Measurements from ENCODE around the gene ICOSLG.
"Not testable (repeated sequence)": the region's sequence is repeated elsewhere in the genome, so short reads cannot be mapped to it uniquely, and the experiment has no call there.

DNA sequence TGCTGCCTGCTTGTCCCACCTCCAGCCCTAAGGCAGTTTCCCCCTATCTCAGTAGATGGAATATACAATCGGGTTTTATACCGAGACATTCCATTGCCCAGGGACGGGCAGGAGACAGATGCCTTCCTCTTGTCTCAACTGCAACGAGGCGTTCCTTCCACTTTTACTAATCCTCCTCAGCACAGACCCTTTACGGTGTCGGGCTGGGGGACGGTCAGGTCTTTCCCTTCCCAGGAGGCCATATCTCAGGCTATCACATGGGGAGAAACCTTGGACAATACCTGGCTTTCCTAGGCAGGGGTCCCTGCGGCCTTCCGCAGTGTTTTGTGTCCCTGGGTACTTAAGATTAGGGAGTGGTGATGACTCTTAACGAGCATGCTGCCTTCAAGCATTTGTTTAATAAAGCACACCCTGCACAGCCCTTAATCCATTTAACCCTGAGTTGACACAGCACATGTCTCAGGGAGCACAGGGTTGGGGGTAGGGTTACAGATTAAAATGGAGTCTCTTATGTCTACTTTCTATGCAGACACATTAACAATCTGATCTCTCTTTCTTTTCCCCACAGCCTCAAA lies 42.6 kb upstream of the ICOSLG start:
- TF ChIP-seq, protein P1, sequence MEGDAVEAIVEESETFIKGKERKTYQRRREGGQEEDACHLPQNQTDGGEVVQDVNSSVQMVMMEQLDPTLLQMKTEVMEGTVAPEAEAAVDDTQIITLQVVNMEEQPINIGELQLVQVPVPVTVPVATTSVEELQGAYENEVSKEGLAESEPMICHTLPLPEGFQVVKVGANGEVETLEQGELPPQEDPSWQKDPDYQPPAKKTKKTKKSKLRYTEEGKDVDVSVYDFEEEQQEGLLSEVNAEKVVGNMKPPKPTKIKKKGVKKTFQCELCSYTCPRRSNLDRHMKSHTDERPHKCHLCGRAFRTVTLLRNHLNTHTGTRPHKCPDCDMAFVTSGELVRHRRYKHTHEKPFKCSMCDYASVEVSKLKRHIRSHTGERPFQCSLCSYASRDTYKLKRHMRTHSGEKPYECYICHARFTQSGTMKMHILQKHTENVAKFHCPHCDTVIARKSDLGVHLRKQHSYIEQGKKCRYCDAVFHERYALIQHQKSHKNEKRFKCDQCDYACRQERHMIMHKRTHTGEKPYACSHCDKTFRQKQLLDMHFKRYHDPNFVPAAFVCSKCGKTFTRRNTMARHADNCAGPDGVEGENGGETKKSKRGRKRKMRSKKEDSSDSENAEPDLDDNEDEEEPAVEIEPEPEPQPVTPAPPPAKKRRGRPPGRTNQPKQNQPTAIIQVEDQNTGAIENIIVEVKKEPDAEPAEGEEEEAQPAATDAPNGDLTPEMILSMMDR (IDR thresholded peaks at IDR 0.05): not testable (repeated sequence)
- TF ChIP-seq POLR2A (IDR thresholded peaks at IDR 0.05): not testable (repeated sequence)

All from uterus (tissue), 2 donors.